Neutrophil (primary cell): Measurements from ENCODE around the gene HOXB7.

Source experiments
- H3K27ac ChIP-seq: fragments of 200-600 bp; sonication (generic); 2 replicates; pipeline ENCODE4 v1.5.1; 2016; ENCODE audit warnings: mild to moderate bottlenecking, moderate library complexity
- H3K27me3 ChIP-seq: fragments of 200-600 bp; sonication (generic); 2 replicates; pipeline ENCODE4 v1.6.0; 2016; ENCODE audit warnings: mild to moderate bottlenecking
- H3K36me3 ChIP-seq: fragments of 200-600 bp; sonication (generic); 2 replicates; pipeline ENCODE4 v1.5.1; 2017
- H3K4me1 ChIP-seq, 2 experiments: fragments of 200-600 bp in 1 of 2; sonication (generic) in 1 of 2; 1 replicate in 1 of 2; 2 replicates in 1 of 2; pipeline versions ENCODE4 v1.5.1 to v1.6.1; 2013 to 2016; ENCODE audit warnings: low read depth in 1 of 2, low read length in 1 of 2, mild to moderate bottlenecking in 1 of 2, moderate library complexity in 1 of 2; ENCODE audit not compliant: control insufficient read depth in 1 of 2, insufficient read depth in 1 of 2
- H3K4me3 ChIP-seq, 2 experiments: fragments of 200-600 bp in 1 of 2; sonication (generic) in 1 of 2; 1 replicate in 1 of 2; 2 replicates in 1 of 2; pipeline ENCODE4 v1.5.1; 2013 to 2016; ENCODE audit warnings: low read depth in 1 of 2, low read length in 1 of 2, mild to moderate bottlenecking in 1 of 2, moderate library complexity in 1 of 2
- H3K9me3 ChIP-seq: fragments of 200-600 bp; sonication (generic); 2 replicates; pipeline ENCODE4 v1.5.1; 2016
- CTCF ChIP-seq: fragments of 200-600 bp; sonication (generic); IDR thresholded peaks from 2 replicates; pipeline ENCODE4 v1.5.1; 2016; ENCODE audit warnings: antibody characterized with exemption

The HOXB7 gene

GRCh38 chr17:48646183-48647102, 35.6 kb upstream of the HOXB7 start:
- Histone ChIP-seq H3K9me3 (no peaks in the 10 kb centered on the region), H3K36me3 (no peaks in the 10 kb centered on the region), H3K27ac (no peak overlapping the region), H3K4me1 (peaks cover 0 to 7% of the 10 kb centered on the region in 2 experiments), H3K4me3 (no peak overlapping the region), H3K27me3 (peaks cover 98% of the 10 kb centered on the region)
- no peak for TF ChIP-seq CTCF

GRCh38 chr17:48645639-48646182, 34.9 kb upstream of the HOXB7 start:
- peaks cover 0 to 7% of the 10 kb centered on the region in 2 experiments for H3K4me1 ChIP-seq
- H3K27me3 ChIP-seq: peaks cover 100% of the 10 kb centered on the region

GRCh38 chr17:48644910-48645557, 34.2 kb upstream of the HOXB7 start:
- TF ChIP-seq CTCF: no peak
- Histone ChIP-seq H3K4me1 (peaks cover 0 to 7% of the 10 kb centered on the region in 2 experiments), H3K36me3 (no peaks in the 10 kb centered on the region), H3K9me3 (no peaks in the 10 kb centered on the region), H3K27me3 (peaks cover 100% of the 10 kb centered on the region), H3K27ac (no peak overlapping the region), H3K4me3 (no peak overlapping the region)

More at GRCh38 chr17:48645639-48646182, 34.9 kb upstream of the HOXB7 start:
- TF ChIP-seq CTCF: no peak
- Histone ChIP-seq H3K27ac (no peak overlapping the region), H3K9me3 (no peaks in the 10 kb centered on the region), H3K4me3 (no peak overlapping the region), H3K36me3 (no peaks in the 10 kb centered on the region)

- TF ChIP-seq CTCF: no peak
- H3K27me3 ChIP-seq: peaks cover 100% of the 10 kb centered on the region
Measured at GRCh38 chr17:48644159-48644558, 33.3 kb upstream of the HOXB7 start.

GRCh38 chr17:48643697-48644012, 32.8 kb upstream of the HOXB7 start:
- Histone ChIP-seq H3K4me3 (no peak overlapping the region), H3K9me3 (no peaks in the 10 kb centered on the region), H3K4me1 (peaks cover 0 to 7% of the 10 kb centered on the region in 2 experiments), H3K36me3 (no peaks in the 10 kb centered on the region), H3K27me3 (peaks cover 100% of the 10 kb centered on the region), H3K27ac (no peak overlapping the region)
- TF ChIP-seq CTCF: no peak

More at GRCh38 chr17:48644159-48644558, 33.3 kb upstream of the HOXB7 start:
- Histone ChIP-seq H3K27ac (no peak overlapping the region), H3K9me3 (no peaks in the 10 kb centered on the region), H3K4me1 (peaks cover 0 to 7% of the 10 kb centered on the region in 2 experiments), H3K4me3 (no peak overlapping the region), H3K36me3 (no peaks in the 10 kb centered on the region)
